Left ventricle myocardium inferior (tissue), 1 donor: ENCODE data around the gene ARSG. TPM values are rescaled to one million over a fixed set of nuclear protein-coding genes. Genes with fewer than 3 reads are reported as not detected.
"Not testable (repeated sequence)": the region's sequence is repeated elsewhere in the genome, so short reads cannot be mapped to it uniquely, and the experiment has no call there.

Experiments
- DNase-seq: peaks from one replicate; pipeline ENCODE4 v3.0.0-alpha.2; 2020
- H3K27ac ChIP-seq: fragments of 200-600 bp; replicated peaks from 2 replicates; pipeline ENCODE4 v1.8.0; 2021
- H3K27me3 ChIP-seq: fragments of 200-600 bp; 2 replicates; pipeline ENCODE4 v1.8.0; 2021; ENCODE audit warnings: low read depth
- H3K36me3 ChIP-seq: fragments of 200-600 bp; 2 replicates; pipeline ENCODE4 v1.8.0; 2021
- H3K4me1 ChIP-seq: fragments of 200-600 bp; 2 replicates; pipeline ENCODE4 v1.8.0; 2021
- H3K4me3 ChIP-seq: fragments of 200-600 bp; 2 replicates; pipeline ENCODE4 v1.8.0; 2021; ENCODE audit warnings: mild to moderate bottlenecking, moderate library complexity
- H3K9me3 ChIP-seq: fragments of 200-600 bp; replicated peaks from 2 replicates; pipeline ENCODE4 v1.8.0; 2021
- intact Hi-C: fragments of 100-400 bp; cut with micrococcal nuclease; formaldehyde crosslinking; loops from one replicate; pipeline ENCODE4 v1.11.0; 2022
- total RNA-seq: library from RNA; stranded (reverse); fragmentation: NEBNext Ultra II Directional; extraction: Animal tissue kit (Norgen Biotek cat#: 25700); gene quantifications from one replicate; pipeline ENCODE4 v1.2.1, GENCODE V29; 2021
- TF ChIP-seq, protein P1 (sequence below): fragments of 200-600 bp; IDR thresholded peaks from 2 replicates; pipeline ENCODE4 v1.8.0; 2021; ENCODE audit warnings: antibody characterized with exemption, mild to moderate bottlenecking, borderline replicate concordance
- donor health status: DM: no; HTN: yes; CAD: no; lungs with severe emphysema.

Gene ARSG
- total RNA-seq, 1 donor from 2014 or later: 3.7 TPM

DNA sequence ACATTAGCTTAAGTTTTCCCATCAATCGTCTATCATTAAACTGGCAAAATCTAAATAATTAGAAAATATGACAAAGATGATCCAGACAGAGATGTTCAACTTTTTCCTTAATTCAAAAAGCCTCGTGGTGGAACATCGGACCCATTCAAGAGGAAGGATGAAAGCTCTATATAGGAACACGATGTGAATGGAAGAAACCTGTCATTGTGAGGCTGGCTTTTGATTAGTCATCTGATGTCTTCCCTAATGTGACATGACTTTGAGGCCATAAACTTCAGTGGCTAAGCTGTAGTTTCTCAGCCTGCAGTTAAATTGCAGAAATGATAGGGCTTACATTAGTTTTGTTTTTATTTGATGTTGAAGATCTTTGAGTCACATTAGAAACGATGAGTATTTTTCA, 42.4 kb upstream of the ARSG start:
- TF ChIP-seq, protein P1, sequence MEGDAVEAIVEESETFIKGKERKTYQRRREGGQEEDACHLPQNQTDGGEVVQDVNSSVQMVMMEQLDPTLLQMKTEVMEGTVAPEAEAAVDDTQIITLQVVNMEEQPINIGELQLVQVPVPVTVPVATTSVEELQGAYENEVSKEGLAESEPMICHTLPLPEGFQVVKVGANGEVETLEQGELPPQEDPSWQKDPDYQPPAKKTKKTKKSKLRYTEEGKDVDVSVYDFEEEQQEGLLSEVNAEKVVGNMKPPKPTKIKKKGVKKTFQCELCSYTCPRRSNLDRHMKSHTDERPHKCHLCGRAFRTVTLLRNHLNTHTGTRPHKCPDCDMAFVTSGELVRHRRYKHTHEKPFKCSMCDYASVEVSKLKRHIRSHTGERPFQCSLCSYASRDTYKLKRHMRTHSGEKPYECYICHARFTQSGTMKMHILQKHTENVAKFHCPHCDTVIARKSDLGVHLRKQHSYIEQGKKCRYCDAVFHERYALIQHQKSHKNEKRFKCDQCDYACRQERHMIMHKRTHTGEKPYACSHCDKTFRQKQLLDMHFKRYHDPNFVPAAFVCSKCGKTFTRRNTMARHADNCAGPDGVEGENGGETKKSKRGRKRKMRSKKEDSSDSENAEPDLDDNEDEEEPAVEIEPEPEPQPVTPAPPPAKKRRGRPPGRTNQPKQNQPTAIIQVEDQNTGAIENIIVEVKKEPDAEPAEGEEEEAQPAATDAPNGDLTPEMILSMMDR: no peak
- Histone ChIP-seq H3K4me3 (peak overlapping the region; percentile 88), H3K36me3 (peaks cover 28% of the 10 kb centered on the region), H3K9me3 (no peaks in the 10 kb centered on the region), H3K27ac (peak overlapping the region; percentile 98), H3K27me3 (no peaks in the 10 kb centered on the region), H3K4me1 (peaks cover 28% of the 10 kb centered on the region)
- intact Hi-C loops: no loop called here
- DNase-seq: no peak

DNA sequence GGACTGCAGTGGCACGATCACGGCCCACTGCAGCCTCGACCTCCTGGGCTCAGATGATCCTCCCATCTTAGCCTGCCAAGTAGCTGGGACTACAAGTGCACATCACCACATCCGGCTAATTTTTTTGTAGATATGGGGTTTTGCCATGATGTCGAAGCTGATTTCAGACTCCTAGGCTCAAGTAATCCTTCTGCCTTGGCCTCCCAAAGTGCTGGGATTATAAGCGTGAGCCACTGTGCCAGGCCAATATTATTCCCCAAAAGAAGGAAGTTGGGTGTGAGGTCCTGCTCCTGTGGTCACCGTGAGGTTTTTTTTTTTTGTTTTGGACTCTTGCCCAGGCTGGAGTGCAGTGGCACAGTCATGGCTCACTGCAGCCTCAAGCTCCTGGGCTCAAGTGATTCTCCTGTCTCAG, 41.9 kb upstream of the ARSG start:
- TF ChIP-seq, protein P1: no peak
- Histone ChIP-seq H3K27me3 (no peaks in the 10 kb centered on the region), H3K27ac (peak overlapping the region; percentile 98), H3K4me3 (no peak overlapping the region), H3K9me3 (no peaks in the 10 kb centered on the region), H3K36me3 (peaks cover 33% of the 10 kb centered on the region), H3K4me1 (peaks cover 28% of the 10 kb centered on the region)
- no peak for DNase-seq
- intact Hi-C loops: no loop called here

DNA sequence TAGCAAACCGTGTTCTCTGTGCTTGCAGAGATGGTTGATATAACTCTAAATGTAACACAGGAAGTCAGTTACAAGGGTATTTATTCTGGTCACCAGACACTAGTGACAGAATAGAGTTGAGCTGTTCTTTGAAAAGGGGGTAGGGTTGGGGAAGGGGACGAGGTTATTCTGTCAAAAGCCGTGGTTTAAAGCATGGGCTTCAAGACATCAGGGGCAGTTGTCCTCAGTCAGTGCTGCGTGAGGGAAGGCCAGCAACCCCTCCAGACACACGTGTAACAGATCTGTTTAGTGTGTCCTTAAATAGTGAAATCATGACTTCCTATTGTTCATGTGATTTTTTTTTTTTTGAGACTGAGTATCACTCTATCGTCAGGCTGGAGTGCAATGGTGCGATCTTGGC, 37.9 kb upstream of the ARSG start:
- H3K27ac ChIP-seq, intact Hi-C loops, H3K4me3 ChIP-seq, DNase-seq, H3K9me3 ChIP-seq, H3K27me3 ChIP-seq: not testable (repeated sequence)
- H3K36me3 ChIP-seq: peaks cover 64% of the 10 kb centered on the region
- H3K4me1 ChIP-seq: peaks cover 14% of the 10 kb centered on the region

DNA sequence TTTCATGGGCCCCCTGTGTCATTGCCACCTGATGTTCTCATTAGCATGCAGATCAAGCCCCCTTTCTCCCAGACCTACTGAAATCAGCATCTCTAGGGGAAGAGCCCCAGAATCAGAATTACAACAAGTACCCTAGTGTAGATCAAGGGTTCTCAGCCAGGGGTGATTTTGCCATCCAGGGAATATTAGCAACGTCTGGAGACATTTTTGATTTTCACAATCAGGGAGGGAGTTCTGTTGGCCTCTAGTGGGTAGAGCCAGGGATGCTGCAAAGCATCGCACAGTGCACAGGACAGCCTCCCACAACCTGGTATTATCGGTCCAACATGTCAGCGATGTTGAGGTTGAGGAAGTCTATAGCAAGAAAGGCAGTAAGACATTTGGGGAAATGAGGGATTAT, 36.1 kb upstream of the ARSG start:
- intact Hi-C loops: no loop called here
- peaks cover 16% of the 10 kb centered on the region for H3K4me1 ChIP-seq
- H3K27ac ChIP-seq: no peak overlapping the region

DNA sequence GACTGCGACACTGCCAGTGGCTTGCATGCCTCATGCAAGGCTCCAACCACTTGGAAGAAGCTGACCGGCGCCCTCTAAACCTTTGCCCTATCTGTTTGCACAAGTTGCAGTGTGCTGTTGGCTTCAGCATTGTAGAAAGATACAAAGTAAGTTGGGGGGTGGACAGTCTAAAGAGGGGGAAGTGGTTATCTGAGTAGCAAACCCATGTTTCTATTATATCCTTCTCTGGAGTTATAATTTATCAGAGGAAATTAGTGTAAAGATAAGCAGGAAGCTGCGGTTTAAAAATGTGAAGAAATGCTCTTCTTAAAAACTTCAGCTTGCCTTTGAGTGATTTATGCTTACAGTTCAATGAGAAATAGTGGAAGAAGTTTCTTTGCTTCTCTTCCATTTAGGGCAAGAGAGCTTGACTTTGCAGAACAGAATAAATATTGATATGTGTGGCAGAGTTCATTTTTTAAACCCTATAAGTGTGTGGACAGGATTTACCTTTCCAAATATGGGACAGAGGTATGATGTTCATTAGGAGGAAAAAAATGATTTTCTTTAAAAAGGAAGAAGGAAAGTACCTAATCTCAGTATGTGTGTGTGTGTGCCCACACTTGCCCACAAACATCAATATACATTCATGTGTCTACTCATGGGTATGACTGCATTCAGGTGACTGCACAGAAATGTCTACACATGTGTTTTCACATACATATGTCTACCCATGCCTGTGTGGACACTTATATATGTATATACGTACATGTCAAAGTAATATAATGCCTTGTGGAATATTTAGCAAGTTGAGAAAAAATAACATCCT, 35.4 kb upstream of the ARSG start:
- intact Hi-C loops: no loop called here
- Histone ChIP-seq H3K9me3 (no peaks in the 10 kb centered on the region), H3K36me3 (peaks cover 59% of the 10 kb centered on the region), H3K4me1 (peaks cover 16% of the 10 kb centered on the region), H3K27ac (no peak overlapping the region), H3K27me3 (no peaks in the 10 kb centered on the region), H3K4me3 (no peak overlapping the region)
- TF ChIP-seq, protein P1: no peak
- no peak for DNase-seq

More for the DNA sequence above, 36.1 kb upstream of the ARSG start:
- Histone ChIP-seq H3K36me3 (peaks cover 64% of the 10 kb centered on the region), H3K4me3 (no peak overlapping the region), H3K9me3 (no peaks in the 10 kb centered on the region), H3K27me3 (no peaks in the 10 kb centered on the region)
- TF ChIP-seq, protein P1: no peak
- no peak for DNase-seq

DNA sequence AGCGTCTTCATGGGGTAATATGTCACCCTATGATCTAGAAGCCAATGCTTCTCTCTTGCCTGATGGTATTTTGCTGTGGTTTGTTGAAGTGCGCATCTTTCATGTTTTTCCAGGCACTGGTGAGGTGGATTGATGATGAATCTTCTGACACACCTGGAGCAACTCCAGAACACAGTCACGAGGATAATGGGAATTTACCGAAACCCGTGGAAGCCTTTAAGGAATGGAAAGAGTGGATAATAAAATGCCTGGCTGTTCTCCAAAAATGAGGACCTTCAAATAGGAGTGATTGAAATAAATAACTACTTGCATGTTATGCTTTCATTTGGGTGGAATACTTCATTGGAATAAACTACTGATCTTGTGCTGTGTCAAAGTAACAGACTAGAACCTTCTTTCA, 34.6 kb upstream of the ARSG start:
- H3K9me3 ChIP-seq, H3K27ac ChIP-seq, intact Hi-C loops, H3K27me3 ChIP-seq, DNase-seq, H3K4me3 ChIP-seq: not testable (repeated sequence)
- peaks cover 16% of the 10 kb centered on the region for H3K4me1 ChIP-seq
- peaks cover 53% of the 10 kb centered on the region for H3K36me3 ChIP-seq
